GM23338 (cell line): ENCODE measurements around the gene ANKRD40. TPM values are rescaled to one million over a fixed set of nuclear protein-coding genes. Genes with fewer than 3 reads are reported as not detected.

Source experiments
- ATAC-seq: fragments of 200-7000 bp; cut with Tn5 transposase; 3 replicates; pipeline ENCODE4 v1.9.1; 2020
- DNase-seq: peaks from one replicate; pipeline ENCODE4 v3.0.0-alpha.2; 2015; ENCODE audit warnings: low spot score
- H2AFZ ChIP-seq: fragments of 200-600 bp; sonication (generic); 2 replicates; pipeline ENCODE4 v1.8.0; 2016; ENCODE audit warnings: antibody characterized with exemption, mild to moderate bottlenecking, moderate library complexity
- H3F3A ChIP-seq: fragments of 200-600 bp; sonication (generic); replicated peaks from 2 replicates; pipeline ENCODE4 v1.8.0; 2017; ENCODE audit warnings: antibody characterized with exemption, mixed run types, low read depth
- H3K27ac ChIP-seq: fragments of 200-600 bp; sonication (generic); 2 replicates; pipeline ENCODE4 v1.6.1; 2016; ENCODE audit warnings: low read depth
- H3K27me3 ChIP-seq: fragments of 200-600 bp; sonication (generic); 2 replicates; pipeline ENCODE4 v1.8.0; 2016; ENCODE audit warnings: mild to moderate bottlenecking, mixed run types, moderate library complexity; ENCODE audit not compliant: insufficient read depth
- H3K36me3 ChIP-seq: fragments of 200-600 bp; sonication (generic); 2 replicates; pipeline ENCODE4 v1.8.0; 2016; ENCODE audit warnings: mild to moderate bottlenecking; ENCODE audit not compliant: insufficient read depth
- H3K4me1 ChIP-seq: fragments of 200-600 bp; sonication (generic); 2 replicates; pipeline ENCODE4 v1.8.0; 2016; ENCODE audit warnings: mild to moderate bottlenecking, moderate library complexity; ENCODE audit not compliant: insufficient read depth
- H3K4me2 ChIP-seq: fragments of 200-600 bp; sonication (generic); 2 replicates; pipeline ENCODE4 v1.7.1; 2017; ENCODE audit warnings: mixed run types
- H3K4me3 ChIP-seq: fragments of 200-600 bp; sonication (generic); 2 replicates; pipeline ENCODE4 v1.6.1; 2016; ENCODE audit warnings: mixed run types
- H3K79me2 ChIP-seq: fragments of 200-600 bp; sonication (generic); replicated peaks from 2 replicates; pipeline ENCODE4 v1.8.0; 2017; ENCODE audit warnings: mild to moderate bottlenecking; ENCODE audit not compliant: insufficient read depth
- H3K9me2 ChIP-seq: fragments of 200-600 bp; sonication (generic); 2 replicates; pipeline ENCODE4 v1.8.0; 2017; ENCODE audit not compliant: insufficient read depth
- H4K20me1 ChIP-seq: fragments of 200-600 bp; sonication (generic); replicated peaks from 2 replicates; pipeline ENCODE4 v1.8.0; 2017; ENCODE audit warnings: mild to moderate bottlenecking; ENCODE audit not compliant: insufficient read depth
- H3K27ac Mint-ChIP-seq: 2 replicates; pipeline ENCODE4 v1.8.0; 2020; ENCODE audit warnings: inconsistent platforms, mild to moderate bottlenecking, moderate library complexity, mixed read lengths
- H3K27me3 Mint-ChIP-seq: 3 replicates; pipeline ENCODE4 v1.8.0; 2022; ENCODE audit warnings: low read depth, mild to moderate bottlenecking, moderate library complexity, mixed read lengths, inconsistent platforms; ENCODE audit not compliant: insufficient read depth, poor library complexity
- H3K36me3 Mint-ChIP-seq: 3 replicates; pipeline ENCODE4 v1.8.0; 2021; ENCODE audit warnings: low read depth, mild to moderate bottlenecking, inconsistent platforms, moderate library complexity, mixed read lengths
- H3K4me1 Mint-ChIP-seq: 3 replicates; pipeline ENCODE4 v1.8.0; 2020; ENCODE audit warnings: mild to moderate bottlenecking, inconsistent platforms, mixed read lengths
- H3K4me3 Mint-ChIP-seq: 3 replicates; pipeline ENCODE4 v1.8.0; 2021; ENCODE audit warnings: moderate library complexity, mild to moderate bottlenecking, inconsistent platforms, mixed read lengths
- H3K9me3 Mint-ChIP-seq: 3 replicates; pipeline ENCODE4 v1.8.0; 2020; ENCODE audit warnings: moderate library complexity, mild to moderate bottlenecking, inconsistent platforms, mixed read lengths
- CREB1 ChIP-seq: fragments of 250-450 bp; sonication (Bioruptor Pico); IDR thresholded peaks from 2 replicates; pipeline ENCODE4 v1.5.0; 2020; ENCODE audit warnings: low read depth, mild to moderate bottlenecking, moderate library complexity
- EZH2 ChIP-seq: fragments of 200-600 bp; sonication (generic); IDR thresholded peaks from one replicate; pipeline ENCODE4 v1.8.0; 2017; ENCODE audit warnings: antibody characterized with exemption, mild to moderate bottlenecking, low read depth; ENCODE audit not compliant: unreplicated experiment
- EZH2phosphoT487 ChIP-seq: fragments of 200-600 bp; sonication (generic); IDR thresholded peaks from one replicate; pipeline ENCODE4 v1.8.1; 2018; ENCODE audit warnings: antibody characterized with exemption; ENCODE audit not compliant: unreplicated experiment
- JUNB ChIP-seq: IDR thresholded peaks from one replicate; pipeline ENCODE4 v1.6.1; 2016; ENCODE audit warnings: antibody characterized with exemption; ENCODE audit not compliant: unreplicated experiment
- NANOG ChIP-seq: IDR thresholded peaks from 2 replicates; pipeline ENCODE4 v1.6.1; 2016; ENCODE audit warnings: antibody characterized with exemption, borderline replicate concordance
- POLR2AphosphoS5 ChIP-seq: IDR thresholded peaks from 2 replicates; pipeline ENCODE4 v1.6.1; 2016; ENCODE audit warnings: antibody characterized with exemption, low read depth
- REST ChIP-seq: IDR thresholded peaks from one replicate; pipeline ENCODE4 v1.6.1; 2018; ENCODE audit warnings: antibody characterized with exemption; ENCODE audit not compliant: unreplicated experiment
- STAT1 ChIP-seq: IDR thresholded peaks from one replicate; pipeline ENCODE4 v1.6.1; 2016; ENCODE audit warnings: antibody characterized with exemption; ENCODE audit not compliant: unreplicated experiment
- ZNF114 ChIP-seq: fragments of 250-450 bp; sonication (Bioruptor Pico); IDR thresholded peaks from 2 replicates; pipeline ENCODE4 v1.5.0; 2020; ENCODE audit warnings: mild to moderate bottlenecking, moderate library complexity
- ZNF331 ChIP-seq: fragments of 250-450 bp; sonication (Bioruptor Pico); IDR thresholded peaks from 2 replicates; pipeline ENCODE4 v1.5.0; 2020; ENCODE audit warnings: low read depth, mild to moderate bottlenecking, moderate library complexity
- ZNF462 ChIP-seq: fragments of 250-450 bp; sonication (Bioruptor Pico); IDR thresholded peaks from 2 replicates; pipeline ENCODE4 v1.5.0; 2020; ENCODE audit warnings: mild to moderate bottlenecking, moderate library complexity
- polyA plus RNA-seq: library from polyadenylated mRNA; unstranded; fragments of >200 nt; fragmentation: Nextera tagmentation; extraction: Ambion mirVana; gene quantifications from 2 replicates; pipeline ENCODE4 v1.2.1, GENCODE V29; 2016
- total RNA-seq: library from RNA; depleted of rRNA; stranded (reverse); fragments of >200 nt; shearing (Covaris generic); gene quantifications from 2 replicates; pipeline ENCODE4 v1.2.3, GENCODE V29; 2014
- TF ChIP-seq, protein P1 (sequence below), 2 experiments: fragments of 200-600 bp in 1 of 2; sonication (generic) in 1 of 2; conservative IDR thresholded peaks; 2 replicates each; pipeline versions ENCODE4 v1.5.1 to v1.6.1; 2016 to 2017; ENCODE audit warnings: antibody characterized with exemption in 2 of 2, low read depth in 2 of 2, mild to moderate bottlenecking in 2 of 2, moderate library complexity in 1 of 2
- TF ChIP-seq, protein P2 (sequence below): IDR thresholded peaks from 2 replicates; pipeline ENCODE4 v1.6.1; 2016; ENCODE audit warnings: antibody characterized with exemption

Gene ANKRD40
- total and polyA plus RNA-seq, 2 experiments from 2014 or later, result 19.0 to 42.1 TPM

GRCh38 chr17:50647187-50647586, 60.5 kb downstream of the ANKRD40 start:
- H3K4me3 Mint-ChIP-seq, result no peak overlapping the region
- no peaks in the 10 kb centered on the region for H3K79me2 ChIP-seq
- DNase-seq (no peak), ATAC-seq (no peak)
- no peaks in the 10 kb centered on the region; the same call in 2 of the 3 replicates for H3K9me3 Mint-ChIP-seq
- H3K9me2 ChIP-seq, result no peaks in the 10 kb centered on the region
- no peaks in the 10 kb centered on the region; the same call in 2 of the 3 replicates for H3K36me3 Mint-ChIP-seq
- no peaks in the 10 kb centered on the region for H3K4me1 Mint-ChIP-seq
- no peak overlapping the region for H2AFZ ChIP-seq
- H3K27ac ChIP-seq, result no peak overlapping the region
- no peaks in the 10 kb centered on the region for H4K20me1 ChIP-seq
- no peak overlapping the region for H3K4me3 ChIP-seq
- H3K27me3 ChIP-seq, result no peaks in the 10 kb centered on the region
- peaks cover 5% of the 10 kb centered on the region for H3K27me3 Mint-ChIP-seq
- H3F3A ChIP-seq, result no peaks in the 10 kb centered on the region
- no peaks in the 10 kb centered on the region for H3K36me3 ChIP-seq
- H3K4me2 ChIP-seq, result no peak overlapping the region
- TF ChIP-seq EZH2 (no peak), CREB1 (CRISPR knock-in tag) (no peak), STAT1 (no peak), NANOG (no peak), ZNF331 (no peak), EZH2phosphoT487 (no peak), JUNB (no peak), ZNF462 (CRISPR knock-in tag) (no peak), ZNF114 (CRISPR knock-in tag) (no peak), POLR2AphosphoS5 (no peak), REST (no peak)
- TF ChIP-seq, protein P1, sequence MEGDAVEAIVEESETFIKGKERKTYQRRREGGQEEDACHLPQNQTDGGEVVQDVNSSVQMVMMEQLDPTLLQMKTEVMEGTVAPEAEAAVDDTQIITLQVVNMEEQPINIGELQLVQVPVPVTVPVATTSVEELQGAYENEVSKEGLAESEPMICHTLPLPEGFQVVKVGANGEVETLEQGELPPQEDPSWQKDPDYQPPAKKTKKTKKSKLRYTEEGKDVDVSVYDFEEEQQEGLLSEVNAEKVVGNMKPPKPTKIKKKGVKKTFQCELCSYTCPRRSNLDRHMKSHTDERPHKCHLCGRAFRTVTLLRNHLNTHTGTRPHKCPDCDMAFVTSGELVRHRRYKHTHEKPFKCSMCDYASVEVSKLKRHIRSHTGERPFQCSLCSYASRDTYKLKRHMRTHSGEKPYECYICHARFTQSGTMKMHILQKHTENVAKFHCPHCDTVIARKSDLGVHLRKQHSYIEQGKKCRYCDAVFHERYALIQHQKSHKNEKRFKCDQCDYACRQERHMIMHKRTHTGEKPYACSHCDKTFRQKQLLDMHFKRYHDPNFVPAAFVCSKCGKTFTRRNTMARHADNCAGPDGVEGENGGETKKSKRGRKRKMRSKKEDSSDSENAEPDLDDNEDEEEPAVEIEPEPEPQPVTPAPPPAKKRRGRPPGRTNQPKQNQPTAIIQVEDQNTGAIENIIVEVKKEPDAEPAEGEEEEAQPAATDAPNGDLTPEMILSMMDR (conservative IDR thresholded peaks at IDR 0.05; ENCODE audit: low read depth in 2 of 2), result no peak
- TF ChIP-seq, protein P2, sequence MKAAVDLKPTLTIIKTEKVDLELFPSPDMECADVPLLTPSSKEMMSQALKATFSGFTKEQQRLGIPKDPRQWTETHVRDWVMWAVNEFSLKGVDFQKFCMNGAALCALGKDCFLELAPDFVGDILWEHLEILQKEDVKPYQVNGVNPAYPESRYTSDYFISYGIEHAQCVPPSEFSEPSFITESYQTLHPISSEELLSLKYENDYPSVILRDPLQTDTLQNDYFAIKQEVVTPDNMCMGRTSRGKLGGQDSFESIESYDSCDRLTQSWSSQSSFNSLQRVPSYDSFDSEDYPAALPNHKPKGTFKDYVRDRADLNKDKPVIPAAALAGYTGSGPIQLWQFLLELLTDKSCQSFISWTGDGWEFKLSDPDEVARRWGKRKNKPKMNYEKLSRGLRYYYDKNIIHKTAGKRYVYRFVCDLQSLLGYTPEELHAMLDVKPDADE, result no peak
- H3K4me1 ChIP-seq, result no peaks in the 10 kb centered on the region
- H3K27ac Mint-ChIP-seq, result no peak overlapping the region
